Amniotic epithelial cell (primary cell): ENCODE measurements around the gene AKAP1.

ENCODE experiments used
- DNase-seq: peaks from one replicate; pipeline ENCODE4 v3.0.0-alpha.2; 2010; ENCODE audit warnings: low read depth

AKAP1 gene

GRCh38 chr17:57105591-57105990 lies 20.5 kb downstream of the AKAP1 start:
- no peak for DNase-seq

GRCh38 chr17:57106107-57106835 lies 21.2 kb downstream of the AKAP1 start:
- no peak for DNase-seq

- DNase-seq, result no peak
Observed at GRCh38 chr17:57106836-57107497, 21.9 kb downstream of the AKAP1 start.

GRCh38 chr17:57107498-57108101 lies 22.6 kb downstream of the AKAP1 start:
- peak; percentile 42 for DNase-seq

GRCh38 chr17:57108671-57109392 lies 23.8 kb downstream of the AKAP1 start:
- DNase-seq, result no peak

- DNase-seq, result peak; percentile 12
Observed at GRCh38 chr17:57109393-57110151, 24.5 kb downstream of the AKAP1 start.

- DNase-seq, result no peak
Observed at GRCh38 chr17:57110152-57110542, 25.1 kb downstream of the AKAP1 start.

GRCh38 chr17:57110579-57111325 lies 25.7 kb downstream of the AKAP1 start:
- peak; percentile 71 for DNase-seq

- DNase-seq, result no peak
Observed at GRCh38 chr17:57111386-57111785, 26.3 kb downstream of the AKAP1 start.

- DNase-seq, result no peak
Observed at GRCh38 chr17:57113011-57113410, 28.0 kb downstream of the AKAP1 start.

GRCh38 chr17:57113656-57114055 lies 28.6 kb downstream of the AKAP1 start:
- DNase-seq, result no peak

GRCh38 chr17:57114085-57114673 lies 29.1 kb downstream of the AKAP1 start:
- DNase-seq, result no peak

- DNase-seq, result no peak
Observed at GRCh38 chr17:57115377-57115776, 30.3 kb downstream of the AKAP1 start.

GRCh38 chr17:57115916-57116315 lies 30.9 kb downstream of the AKAP1 start:
- DNase-seq, result no peak

- no peak for DNase-seq
Observed at GRCh38 chr17:57117798-57118197, 32.8 kb downstream of the AKAP1 start.

- no peak for DNase-seq
Observed at GRCh38 chr17:57120814-57121213, 35.8 kb downstream of the AKAP1 start.

GRCh38 chr17:57121308-57122042 lies 36.4 kb downstream of the AKAP1 start:
- peak; percentile 35 for DNase-seq

GRCh38 chr17:57124053-57124452 lies 39.0 kb downstream of the AKAP1 start:
- no peak for DNase-seq

- DNase-seq, result no peak
Observed at GRCh38 chr17:57125406-57125805, 40.4 kb downstream of the AKAP1 start.

GRCh38 chr17:57125866-57126265 lies 40.8 kb downstream of the AKAP1 start:
- DNase-seq, result no peak
